Heart right ventricle (tissue), 16 donors: Measurements from ENCODE around the gene MVB12B. TPM values are rescaled to one million over a fixed set of nuclear protein-coding genes. Genes with fewer than 3 reads are reported as not detected.

Source experiments
- ATAC-seq, 8 donors: fragments of 200-7000 bp; cut with Tn5 transposase; one replicate each; pipeline ENCODE4 v1.9.1; 2020; ENCODE audit warnings: mild to moderate bottlenecking in 8 of 8, moderate library complexity in 8 of 8, moderate number of reproducible peaks in 1 of 8
- DNase-seq, 2 donors: peaks; one replicate each; pipeline ENCODE4 v3.0.0-alpha.2; 2020
- H3K27ac ChIP-seq, 10 donors: fragments of 200-600 bp; sonication (generic) in 2 of 10; one replicate each; pipeline versions ENCODE4 v1.5.0 to v1.8.0; 2020 to 2022; ENCODE audit warnings: mild to moderate bottlenecking in 3 of 10
- H3K27me3 ChIP-seq, 7 donors: fragments of 200-600 bp; one replicate each; pipeline ENCODE4 v1.8.0; 2021 to 2022; ENCODE audit warnings: mild to moderate bottlenecking in 2 of 7
- H3K36me3 ChIP-seq, 9 donors: fragments of 200-600 bp; sonication (generic) in 1 of 9; one replicate each; pipeline versions ENCODE4 v1.5.0 to v1.8.0; 2020 to 2022; ENCODE audit warnings: mild to moderate bottlenecking in 2 of 9
- H3K4me1 ChIP-seq, 9 donors: fragments of 200-600 bp; sonication (generic) in 1 of 9; one replicate each; pipeline versions ENCODE4 v1.5.0 to v1.8.0; 2020 to 2022; ENCODE audit warnings: mild to moderate bottlenecking in 4 of 9
- H3K4me3 ChIP-seq, 10 donors: fragments of 200-600 bp; sonication (generic) in 2 of 10; one replicate each; pipeline versions ENCODE4 v1.5.0 to v1.8.0; 2020 to 2022; ENCODE audit warnings: mild to moderate bottlenecking in 7 of 10, moderate library complexity in 2 of 10
- H3K9me3 ChIP-seq, 11 donors: fragments of 200-600 bp in 10 of 11; sonication (generic) in 2 of 11; one replicate each; pipeline versions ENCODE4 v1.5.0 to v1.8.0; 2013 to 2022; ENCODE audit warnings: mild to moderate bottlenecking in 2 of 11, control low read depth in 1 of 11, moderate library complexity in 1 of 11
- CTCF ChIP-seq, 9 donors: fragments of 200-600 bp; sonication (generic) in 2 of 9; IDR thresholded peaks; one replicate each; pipeline versions ENCODE4 v1.5.0 to v1.8.0; 2021 to 2022; ENCODE audit warnings: antibody characterized with exemption in 9 of 9, mild to moderate bottlenecking in 5 of 9, moderate library complexity in 1 of 9
- WGBS, 2 donors: extraction: QIAGEN DNeasy Blood & Tissue Kit; methylation state at CpG; one replicate each; pipeline ENCODE4 v1.1.7; 2013; ENCODE audit warnings: inconsistent platforms in 1 of 2; 5-methylcytosine and 5-hydroxymethylcytosine counted together
- intact Hi-C, 10 donors: fragments of 100-400 bp; cut with DNase I; formaldehyde crosslinking; loops; one replicate each; pipeline versions ENCODE4 v1.11.1 to v1.14.2; 2022
- polyA plus RNA-seq, 2 donors: library from polyadenylated mRNA; stranded (reverse); fragments of 200-250 nt; gene quantifications; one replicate each; pipeline ENCODE4 v1.2.3, GENCODE V29; 2013
- total RNA-seq, 10 donors: library from RNA; stranded (reverse); fragmentation: NEBNext Ultra II Directional in 3 of 10; extraction: Animal tissue kit (Norgen Biotek cat#: 25700) in 3 of 10; gene quantifications; one replicate each; pipeline versions ENCODE4 v1.2.1 to v1.2.4, GENCODE V29; 2021 to 2023
- donor health status: Arrhythmogenic right ventricular cardiomyopathy.
- donor health status: ischemic (EF 13 %, LVEDD 7.1; RV severe dilation, severe dysfunction).
- donor health status: healthy with polysubstance abuse.
- donor health status: DM: no; HTN: yes; CAD: no.
- donor health status: DM: no; HTN: no; CAD: no.
- donor health status: ischemic (EF 25% LVEDD 6.9; RV normal size, moderate dysfunction).
- donor health status: ischemic (EF 25% LVEDD 5.7; RV mildly dilated, moderate dysfunction).
- donor health status: healthy.
- donor health status: DM: yes; HTN: yes; CAD: no.
- donor health status: Ischemic cardiomyopathy.
- donor health status: ischemic (EF 35%, LVEDD 5.7; RV mildly dilated, moderate dysfunction).
- donor health status: nonischemic (EF 11% LVEDD 7.7; RV severe dilation, severe dysfunction).
- donor health status: DM: yes; HTN: yes; CAD: no.
- donor health status: PGD.
- donor health status: ischemic (EF 29% LVEDD 5.4; RV normal size, mild dysfunction).
- donor health status: nonischemic (EF 23%, LVEDD 6.1; RV moderate dilation, normal function).

MVB12B gene
- total and polyA plus RNA-seq, 12 donors, result 2.8 to 16.5 (median 10.6) TPM

- Histone ChIP-seq H3K36me3 (peaks cover 0 to 23% (median 0%) of the 10 kb centered on the region in 9 donors), H3K9me3 (no peaks in the 10 kb centered on the region), H3K4me3 (no peak overlapping the region), H3K4me1 (no peaks in the 10 kb centered on the region), H3K27me3 (peaks cover 0 to 23% (median 14%) of the 10 kb centered on the region in 7 donors), H3K27ac (no peak overlapping the region)
- intact Hi-C loops, result loop anchor here in 3 of 10 donors (5.0 to 10.0 kb wide), 4 partner anchors 188 to 278 kb away; no protein-coding TSS in a partner anchor
- WGBS, 2 donors, result 84 to 85% methylated on average over 27 of the region's 27 CpGs
- no peak for TF ChIP-seq CTCF (IDR thresholded peaks at IDR 0.05)
- ATAC-seq (no peak), DNase-seq (no peak)
Measured at GRCh38 chr9:126506361-126507317, 180.0 kb downstream of the MVB12B start.

- no peak for ATAC-seq
- no peak for DNase-seq
- H3K27ac ChIP-seq, result no peak overlapping the region
- 78% methylated on average over 26 of the region's 26 CpGs for WGBS, 2 donors
- H3K9me3 ChIP-seq, result no peaks in the 10 kb centered on the region
- H3K36me3 ChIP-seq, result peaks cover 0 to 23% (median 0%) of the 10 kb centered on the region in 9 donors
- no peak overlapping the region for H3K4me3 ChIP-seq
- H3K27me3 ChIP-seq, result peaks cover 0 to 31% (median 19%) of the 10 kb centered on the region in 7 donors
- H3K4me1 ChIP-seq, result no peaks in the 10 kb centered on the region
- no peak for TF ChIP-seq CTCF (IDR thresholded peaks at IDR 0.05)
- intact Hi-C loops, result loop anchor here in 3 of 10 donors (5.0 to 10.0 kb wide), 4 partner anchors 187 to 277 kb away; no protein-coding TSS in a partner anchor
Measured at GRCh38 chr9:126507318-126508109, 180.9 kb downstream of the MVB12B start.

- H3K27ac ChIP-seq, result no peak overlapping the region
Measured at GRCh38 chr9:126508171-126508591, 181.6 kb downstream of the MVB12B start.

More at GRCh38 chr9:126508171-126508591, 181.6 kb downstream of the MVB12B start:
- Histone ChIP-seq H3K4me3 (no peak overlapping the region), H3K4me1 (no peaks in the 10 kb centered on the region), H3K9me3 (no peaks in the 10 kb centered on the region), H3K27me3 (peaks cover 0 to 38% (median 22%) of the 10 kb centered on the region in 7 donors), H3K36me3 (peaks cover 0 to 21% (median 0%) of the 10 kb centered on the region in 9 donors)
- ATAC-seq (no peak), DNase-seq (no peak)
- intact Hi-C loops, result loop anchor here in 3 of 10 donors (5.0 to 10.0 kb wide), 4 partner anchors 187 to 277 kb away; no protein-coding TSS in a partner anchor
- no peak for TF ChIP-seq CTCF (IDR thresholded peaks at IDR 0.05)
- WGBS, 2 donors, result 75 to 79% methylated on average over 12 of the region's 12 CpGs
